Measurements from ENCODE around the gene RNASE13. TPM values are rescaled to one million over a fixed set of nuclear protein-coding genes. Genes with fewer than 3 reads are reported as not detected.
A peak's percentile ranks its signal among the peaks of the same experiment; 100 is the strongest.

The RNASE13 gene
- total RNA-seq, 1 experiment from 2014 or later, result not detected

DNA sequence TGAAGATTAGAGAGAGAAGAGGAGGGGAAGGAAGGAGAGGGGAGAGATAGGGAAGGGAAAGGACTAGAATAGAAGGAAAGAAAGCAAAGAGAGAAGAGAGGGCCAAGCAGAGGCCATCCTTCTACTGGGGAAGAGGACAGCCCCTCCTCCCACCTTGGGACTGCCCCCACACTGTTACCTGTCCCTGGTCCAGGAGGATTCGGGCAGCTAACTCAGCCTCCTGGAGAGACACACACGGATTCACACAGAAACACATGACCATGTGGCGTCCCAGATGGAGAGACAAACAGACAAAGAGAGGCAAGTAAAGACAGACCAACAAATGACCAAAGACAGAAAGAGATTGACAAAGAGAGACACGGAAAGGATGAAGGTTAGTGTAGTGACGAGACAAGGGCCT lies 11.9 kb downstream of the RNASE13 start:
- peaks cover 39% of the 10 kb centered on the region for H3K4me1 Mint-ChIP-seq
- peaks cover 35% of the 10 kb centered on the region for H3K27me3 Mint-ChIP-seq (ENCODE audit: low read depth)
- no peak for ATAC-seq
- ChIA-PET POLR2A (no interaction called here), CTCF (interaction anchor here (1.0 to 3.0 kb wide), 5 partner anchors 8 to 68 kb away, joined by 4 to 57 read pairs (median 12); no protein-coding TSS in a partner anchor)
- TF ChIP-seq, protein P1, sequence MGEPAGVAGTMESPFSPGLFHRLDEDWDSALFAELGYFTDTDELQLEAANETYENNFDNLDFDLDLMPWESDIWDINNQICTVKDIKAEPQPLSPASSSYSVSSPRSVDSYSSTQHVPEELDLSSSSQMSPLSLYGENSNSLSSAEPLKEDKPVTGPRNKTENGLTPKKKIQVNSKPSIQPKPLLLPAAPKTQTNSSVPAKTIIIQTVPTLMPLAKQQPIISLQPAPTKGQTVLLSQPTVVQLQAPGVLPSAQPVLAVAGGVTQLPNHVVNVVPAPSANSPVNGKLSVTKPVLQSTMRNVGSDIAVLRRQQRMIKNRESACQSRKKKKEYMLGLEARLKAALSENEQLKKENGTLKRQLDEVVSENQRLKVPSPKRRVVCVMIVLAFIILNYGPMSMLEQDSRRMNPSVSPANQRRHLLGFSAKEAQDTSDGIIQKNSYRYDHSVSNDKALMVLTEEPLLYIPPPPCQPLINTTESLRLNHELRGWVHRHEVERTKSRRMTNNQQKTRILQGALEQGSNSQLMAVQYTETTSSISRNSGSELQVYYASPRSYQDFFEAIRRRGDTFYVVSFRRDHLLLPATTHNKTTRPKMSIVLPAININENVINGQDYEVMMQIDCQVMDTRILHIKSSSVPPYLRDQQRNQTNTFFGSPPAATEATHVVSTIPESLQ (CRISPR knock-in tag; IDR thresholded peaks at IDR 0.05), result no peak
- TF ChIP-seq, protein P2, sequence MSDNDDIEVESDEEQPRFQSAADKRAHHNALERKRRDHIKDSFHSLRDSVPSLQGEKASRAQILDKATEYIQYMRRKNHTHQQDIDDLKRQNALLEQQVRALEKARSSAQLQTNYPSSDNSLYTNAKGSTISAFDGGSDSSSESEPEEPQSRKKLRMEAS (CRISPR knock-in tag; IDR thresholded peaks at IDR 0.05), result no peak
- TF ChIP-seq E2F5 (CRISPR knock-in tag; IDR thresholded peaks at IDR 0.05) (no peak), ZNF423 (CRISPR knock-in tag; IDR thresholded peaks at IDR 0.05) (no peak), TEAD4 (CRISPR knock-in tag; IDR thresholded peaks at IDR 0.05) (no peak)
- TF ChIP-seq, protein P3, sequence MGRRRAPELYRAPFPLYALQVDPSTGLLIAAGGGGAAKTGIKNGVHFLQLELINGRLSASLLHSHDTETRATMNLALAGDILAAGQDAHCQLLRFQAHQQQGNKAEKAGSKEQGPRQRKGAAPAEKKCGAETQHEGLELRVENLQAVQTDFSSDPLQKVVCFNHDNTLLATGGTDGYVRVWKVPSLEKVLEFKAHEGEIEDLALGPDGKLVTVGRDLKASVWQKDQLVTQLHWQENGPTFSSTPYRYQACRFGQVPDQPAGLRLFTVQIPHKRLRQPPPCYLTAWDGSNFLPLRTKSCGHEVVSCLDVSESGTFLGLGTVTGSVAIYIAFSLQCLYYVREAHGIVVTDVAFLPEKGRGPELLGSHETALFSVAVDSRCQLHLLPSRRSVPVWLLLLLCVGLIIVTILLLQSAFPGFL (CRISPR knock-in tag; IDR thresholded peaks at IDR 0.05; ENCODE audit: borderline replicate concordance), result no peak
- peaks cover 6% of the 10 kb centered on the region; the same call in 1 of the 2 replicates for H3K36me3 Mint-ChIP-seq
- H3K27ac Mint-ChIP-seq, result no peak overlapping the region; the same call in 1 of the 2 replicates
- H3K4me3 Mint-ChIP-seq, result peak overlapping the region; percentile 9
- no peak for DNase-seq (ENCODE audit: low spot score)
- H3K9me3 Mint-ChIP-seq, result no peaks in the 10 kb centered on the region

DNA sequence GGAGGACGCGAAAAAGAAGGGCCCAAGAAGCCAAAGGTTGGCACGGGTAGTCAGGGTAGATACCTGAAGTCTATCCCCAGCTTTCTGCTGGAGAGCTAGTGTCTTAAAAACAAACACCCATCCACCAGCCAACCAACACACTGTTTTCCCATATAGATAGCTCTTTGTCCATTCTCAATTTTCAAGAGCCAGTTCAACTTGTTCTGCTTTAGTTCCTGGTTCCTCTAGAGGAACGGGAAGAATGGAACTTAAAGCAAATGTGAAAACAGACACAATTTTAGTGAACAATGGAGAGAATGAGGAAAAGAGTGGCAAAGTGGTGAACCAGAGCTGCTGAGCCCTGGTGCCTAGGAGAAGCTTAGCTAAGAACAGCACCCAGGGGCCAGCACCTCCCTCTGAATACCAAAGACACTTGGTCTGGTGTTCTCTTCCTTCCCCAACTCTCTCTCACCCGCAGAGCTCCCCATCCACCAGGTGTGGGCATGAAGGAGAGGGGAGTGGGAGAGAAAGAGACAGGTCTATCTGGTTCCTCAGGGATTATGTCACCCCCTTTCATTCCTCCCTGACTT lies 13.5 kb downstream of the RNASE13 start:
- DNase-seq (ENCODE audit: low spot score) (no peak), ATAC-seq (no peak)
- H3K4me3 Mint-ChIP-seq, result no peak overlapping the region
- POLR2A ChIA-PET, result no interaction called here
- no peaks in the 10 kb centered on the region for H3K9me3 Mint-ChIP-seq
- peaks cover 24% of the 10 kb centered on the region for H3K4me1 Mint-ChIP-seq
- CTCF ChIA-PET, result interaction anchor here (0.9 to 3.0 kb wide), 3 partner anchors 19 to 50 kb away, joined by 3 to 17 read pairs (median 5); no protein-coding TSS in a partner anchor
- peaks cover 28% of the 10 kb centered on the region for H3K27me3 Mint-ChIP-seq (ENCODE audit: low read depth)
- H3K36me3 Mint-ChIP-seq, result peaks cover 6% of the 10 kb centered on the region; the same call in 1 of the 2 replicates
- no peak overlapping the region for H3K27ac Mint-ChIP-seq
- TF ChIP-seq ARID4B (CRISPR knock-in tag; IDR thresholded peaks at IDR 0.05; ENCODE audit: borderline replicate concordance), result no peak
- TF ChIP-seq OVOL2 (CRISPR knock-in tag; IDR thresholded peaks at IDR 0.05; ENCODE audit: borderline replicate concordance), result no peak
- no peak for TF ChIP-seq CREM (CRISPR knock-in tag; IDR thresholded peaks at IDR 0.05)
- TF ChIP-seq, protein P3 (CRISPR knock-in tag; IDR thresholded peaks at IDR 0.05; ENCODE audit: borderline replicate concordance), result no peak
- TF ChIP-seq MYBL2 (CRISPR knock-in tag; IDR thresholded peaks at IDR 0.05), result no peak
- TF ChIP-seq, protein P4, sequence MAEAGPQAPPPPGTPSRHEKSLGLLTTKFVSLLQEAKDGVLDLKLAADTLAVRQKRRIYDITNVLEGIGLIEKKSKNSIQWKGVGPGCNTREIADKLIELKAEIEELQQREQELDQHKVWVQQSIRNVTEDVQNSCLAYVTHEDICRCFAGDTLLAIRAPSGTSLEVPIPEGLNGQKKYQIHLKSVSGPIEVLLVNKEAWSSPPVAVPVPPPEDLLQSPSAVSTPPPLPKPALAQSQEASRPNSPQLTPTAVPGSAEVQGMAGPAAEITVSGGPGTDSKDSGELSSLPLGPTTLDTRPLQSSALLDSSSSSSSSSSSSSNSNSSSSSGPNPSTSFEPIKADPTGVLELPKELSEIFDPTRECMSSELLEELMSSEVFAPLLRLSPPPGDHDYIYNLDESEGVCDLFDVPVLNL (CRISPR knock-in tag; IDR thresholded peaks at IDR 0.05; ENCODE audit: borderline replicate concordance, low read depth), result no peak
- no peak for TF ChIP-seq NR3C1 (CRISPR knock-in tag; conservative IDR thresholded peaks at IDR 0.05; ENCODE audit: low read depth)
- TF ChIP-seq IRF2 (CRISPR knock-in tag; IDR thresholded peaks at IDR 0.05; ENCODE audit: borderline replicate concordance, low read depth), result no peak
- TF ChIP-seq, protein P5, sequence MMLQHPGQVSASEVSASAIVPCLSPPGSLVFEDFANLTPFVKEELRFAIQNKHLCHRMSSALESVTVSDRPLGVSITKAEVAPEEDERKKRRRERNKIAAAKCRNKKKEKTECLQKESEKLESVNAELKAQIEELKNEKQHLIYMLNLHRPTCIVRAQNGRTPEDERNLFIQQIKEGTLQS (CRISPR knock-in tag; conservative IDR thresholded peaks at IDR 0.05), result no peak
- TF ChIP-seq E2F1 (CRISPR knock-in tag; IDR thresholded peaks at IDR 0.05), result no peak
- TF ChIP-seq, protein P6, sequence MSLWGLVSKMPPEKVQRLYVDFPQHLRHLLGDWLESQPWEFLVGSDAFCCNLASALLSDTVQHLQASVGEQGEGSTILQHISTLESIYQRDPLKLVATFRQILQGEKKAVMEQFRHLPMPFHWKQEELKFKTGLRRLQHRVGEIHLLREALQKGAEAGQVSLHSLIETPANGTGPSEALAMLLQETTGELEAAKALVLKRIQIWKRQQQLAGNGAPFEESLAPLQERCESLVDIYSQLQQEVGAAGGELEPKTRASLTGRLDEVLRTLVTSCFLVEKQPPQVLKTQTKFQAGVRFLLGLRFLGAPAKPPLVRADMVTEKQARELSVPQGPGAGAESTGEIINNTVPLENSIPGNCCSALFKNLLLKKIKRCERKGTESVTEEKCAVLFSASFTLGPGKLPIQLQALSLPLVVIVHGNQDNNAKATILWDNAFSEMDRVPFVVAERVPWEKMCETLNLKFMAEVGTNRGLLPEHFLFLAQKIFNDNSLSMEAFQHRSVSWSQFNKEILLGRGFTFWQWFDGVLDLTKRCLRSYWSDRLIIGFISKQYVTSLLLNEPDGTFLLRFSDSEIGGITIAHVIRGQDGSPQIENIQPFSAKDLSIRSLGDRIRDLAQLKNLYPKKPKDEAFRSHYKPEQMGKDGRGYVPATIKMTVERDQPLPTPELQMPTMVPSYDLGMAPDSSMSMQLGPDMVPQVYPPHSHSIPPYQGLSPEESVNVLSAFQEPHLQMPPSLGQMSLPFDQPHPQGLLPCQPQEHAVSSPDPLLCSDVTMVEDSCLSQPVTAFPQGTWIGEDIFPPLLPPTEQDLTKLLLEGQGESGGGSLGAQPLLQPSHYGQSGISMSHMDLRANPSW (CRISPR knock-in tag; conservative IDR thresholded peaks at IDR 0.05; ENCODE audit: low read depth), result no peak
